Brain microvascular endothelial cell (primary cell): ENCODE results near the gene LRRC26.

Experiments
- DNase-seq: peaks from one replicate; pipeline ENCODE4 v3.0.0-alpha.2; 2020
- H3K27ac ChIP-seq: fragments of 250-450 bp; sonication (Bioruptor Pico); 2 replicates; pipeline ENCODE4 v1.5.1; 2020; ENCODE audit warnings: mild to moderate bottlenecking, moderate library complexity
- H3K27me3 ChIP-seq: fragments of 250-450 bp; sonication (Bioruptor Pico); replicated peaks from 2 replicates; pipeline ENCODE4 v1.5.1; 2020; ENCODE audit warnings: mild to moderate bottlenecking
- H3K36me3 ChIP-seq: fragments of 250-450 bp; sonication (Bioruptor Pico); replicated peaks from 2 replicates; pipeline ENCODE4 v1.5.1; 2020; ENCODE audit warnings: mild to moderate bottlenecking
- H3K4me3 ChIP-seq: 2 replicates; pipeline ENCODE4 v1.5.1; 2011; ENCODE audit warnings: low read depth, mild to moderate bottlenecking, control low read depth, low read length, moderate library complexity
- in situ Hi-C: cut with HindIII; loops from 2 replicates; pipeline ENCODE4 v1.10.0; 2017; ENCODE audit warnings: low sequenced_read_pairs, low pct_ligation_motif_present
- TF ChIP-seq, protein P1 (sequence below): IDR thresholded peaks from 2 replicates; pipeline ENCODE4 v1.5.1; 2011; ENCODE audit warnings: low read depth, mild to moderate bottlenecking, moderate library complexity, low read length, control low read depth, inconsistent platforms; ENCODE audit errors: missing control alignments

Gene LRRC26

DNA sequence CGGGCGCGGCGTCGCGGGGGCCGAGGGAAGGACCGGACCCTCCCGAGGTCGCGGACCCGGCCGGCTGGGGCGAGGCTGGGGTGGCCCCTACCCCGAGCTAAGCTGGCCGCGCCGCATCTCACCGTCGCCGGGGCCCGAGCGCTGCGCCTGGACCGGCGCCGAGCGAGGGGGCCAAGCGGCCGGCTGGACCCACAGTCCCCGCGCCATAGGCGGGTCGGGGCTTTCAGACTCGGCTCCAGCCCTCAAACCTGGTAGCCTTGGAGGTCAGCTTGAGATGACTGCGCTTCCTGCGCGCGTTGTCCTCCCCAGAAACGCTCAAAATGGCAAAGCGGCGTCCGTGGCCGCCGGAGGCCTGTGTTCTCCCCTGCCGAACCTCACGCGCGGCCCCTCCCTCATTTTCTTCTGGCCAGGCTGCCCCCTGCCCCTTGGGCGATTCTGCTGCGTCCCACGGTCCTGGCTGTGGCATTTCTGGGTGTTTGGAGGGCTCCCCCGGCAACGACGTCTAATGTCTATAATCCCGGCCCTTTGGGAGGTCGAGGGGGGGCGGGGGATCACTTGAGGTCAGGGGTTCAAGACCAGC, 39.6 kb downstream of the LRRC26 start:
- TF ChIP-seq, protein P1, sequence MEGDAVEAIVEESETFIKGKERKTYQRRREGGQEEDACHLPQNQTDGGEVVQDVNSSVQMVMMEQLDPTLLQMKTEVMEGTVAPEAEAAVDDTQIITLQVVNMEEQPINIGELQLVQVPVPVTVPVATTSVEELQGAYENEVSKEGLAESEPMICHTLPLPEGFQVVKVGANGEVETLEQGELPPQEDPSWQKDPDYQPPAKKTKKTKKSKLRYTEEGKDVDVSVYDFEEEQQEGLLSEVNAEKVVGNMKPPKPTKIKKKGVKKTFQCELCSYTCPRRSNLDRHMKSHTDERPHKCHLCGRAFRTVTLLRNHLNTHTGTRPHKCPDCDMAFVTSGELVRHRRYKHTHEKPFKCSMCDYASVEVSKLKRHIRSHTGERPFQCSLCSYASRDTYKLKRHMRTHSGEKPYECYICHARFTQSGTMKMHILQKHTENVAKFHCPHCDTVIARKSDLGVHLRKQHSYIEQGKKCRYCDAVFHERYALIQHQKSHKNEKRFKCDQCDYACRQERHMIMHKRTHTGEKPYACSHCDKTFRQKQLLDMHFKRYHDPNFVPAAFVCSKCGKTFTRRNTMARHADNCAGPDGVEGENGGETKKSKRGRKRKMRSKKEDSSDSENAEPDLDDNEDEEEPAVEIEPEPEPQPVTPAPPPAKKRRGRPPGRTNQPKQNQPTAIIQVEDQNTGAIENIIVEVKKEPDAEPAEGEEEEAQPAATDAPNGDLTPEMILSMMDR, result no peak
- H3K27me3 ChIP-seq, result no peaks in the 10 kb centered on the region

DNA sequence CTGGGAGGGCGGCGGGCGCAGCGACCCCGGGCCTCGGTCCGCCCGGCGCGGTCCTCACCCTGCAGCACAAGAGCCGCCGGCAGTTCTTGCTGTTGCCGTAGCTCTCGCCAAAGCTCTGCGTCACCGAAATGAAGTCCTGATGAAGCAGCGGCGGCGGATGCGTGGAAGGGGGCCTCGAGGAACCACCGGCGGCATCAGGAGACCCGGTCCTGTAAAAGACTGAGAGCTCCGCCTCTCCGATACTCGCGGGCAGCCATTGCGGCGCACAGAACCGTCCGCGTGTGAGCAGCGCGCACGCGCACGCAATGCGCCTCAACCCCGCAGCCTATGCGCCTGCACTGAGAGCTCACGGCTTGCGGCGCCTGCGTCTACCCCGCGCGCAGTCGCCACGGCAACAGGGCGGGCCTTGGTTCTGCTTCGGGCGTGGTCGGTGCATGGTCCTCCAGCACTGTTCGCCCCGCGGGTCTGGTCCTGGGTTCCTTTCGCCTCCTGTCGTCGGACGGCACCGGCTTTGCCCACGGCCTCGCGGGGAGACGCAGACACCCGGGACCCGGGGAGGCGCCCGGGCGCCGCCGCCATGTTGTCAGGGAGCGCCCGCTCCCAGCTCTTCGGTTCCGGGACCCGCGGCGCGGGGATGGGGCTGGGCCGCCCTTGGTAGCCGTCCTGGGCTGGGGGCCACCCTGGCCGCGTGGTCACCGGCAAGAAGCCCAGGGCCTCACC, 40.2 kb downstream of the LRRC26 start:
- H3K27me3 ChIP-seq, result no peaks in the 10 kb centered on the region
- H3K27ac ChIP-seq, result peak overlapping the region; percentile 58
- no peaks in the 10 kb centered on the region for H3K36me3 ChIP-seq
- TF ChIP-seq, protein P1, result no peak
- in situ Hi-C loops, result no loop called here
- peak; percentile 86 for DNase-seq
- peak overlapping the region; percentile 75 for H3K4me3 ChIP-seq

More for the DNA sequence above, 39.6 kb downstream of the LRRC26 start:
- no peaks in the 10 kb centered on the region for H3K36me3 ChIP-seq
- in situ Hi-C loops, result no loop called here
- peak overlapping the region; percentile 75 for H3K4me3 ChIP-seq
- peak overlapping the region; percentile 58 for H3K27ac ChIP-seq
- DNase-seq, result no peak

DNA sequence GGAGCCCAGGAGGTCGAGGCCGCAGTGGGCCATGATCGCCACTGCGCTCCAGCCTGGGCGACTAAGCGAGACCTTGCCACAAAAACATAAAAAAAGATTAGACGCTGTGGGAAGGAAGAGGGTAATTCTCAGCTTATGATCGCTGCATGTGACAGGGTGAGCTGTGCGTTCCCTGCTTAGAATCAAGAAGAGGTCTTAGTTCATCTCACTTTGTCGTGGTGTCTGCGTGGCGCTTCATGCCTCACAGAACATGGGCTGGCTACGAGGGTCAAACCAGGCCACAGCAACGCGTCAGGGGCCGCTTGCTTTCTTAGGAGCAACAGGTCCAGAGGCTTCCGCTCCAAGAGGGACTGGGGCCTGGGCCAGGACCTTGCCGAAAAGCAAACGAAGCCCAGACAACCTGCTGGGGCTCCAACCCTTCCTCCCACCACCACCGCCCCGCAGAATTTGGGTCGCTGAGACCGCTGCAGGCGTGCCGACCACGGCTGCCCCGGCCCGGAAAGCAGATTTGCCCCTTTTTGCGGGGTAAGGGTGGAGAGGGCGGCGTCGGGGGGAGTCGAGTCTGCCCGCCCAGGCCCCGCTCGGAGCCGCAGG, 40.9 kb downstream of the LRRC26 start:
- peak; percentile 17 for DNase-seq
- no peaks in the 10 kb centered on the region for H3K36me3 ChIP-seq
- no peaks in the 10 kb centered on the region for H3K27me3 ChIP-seq
- H3K4me3 ChIP-seq, result peak overlapping the region; percentile 75
- H3K27ac ChIP-seq, result peak overlapping the region; percentile 58
- TF ChIP-seq, protein P1, result no peak
- in situ Hi-C loops, result no loop called here

DNA sequence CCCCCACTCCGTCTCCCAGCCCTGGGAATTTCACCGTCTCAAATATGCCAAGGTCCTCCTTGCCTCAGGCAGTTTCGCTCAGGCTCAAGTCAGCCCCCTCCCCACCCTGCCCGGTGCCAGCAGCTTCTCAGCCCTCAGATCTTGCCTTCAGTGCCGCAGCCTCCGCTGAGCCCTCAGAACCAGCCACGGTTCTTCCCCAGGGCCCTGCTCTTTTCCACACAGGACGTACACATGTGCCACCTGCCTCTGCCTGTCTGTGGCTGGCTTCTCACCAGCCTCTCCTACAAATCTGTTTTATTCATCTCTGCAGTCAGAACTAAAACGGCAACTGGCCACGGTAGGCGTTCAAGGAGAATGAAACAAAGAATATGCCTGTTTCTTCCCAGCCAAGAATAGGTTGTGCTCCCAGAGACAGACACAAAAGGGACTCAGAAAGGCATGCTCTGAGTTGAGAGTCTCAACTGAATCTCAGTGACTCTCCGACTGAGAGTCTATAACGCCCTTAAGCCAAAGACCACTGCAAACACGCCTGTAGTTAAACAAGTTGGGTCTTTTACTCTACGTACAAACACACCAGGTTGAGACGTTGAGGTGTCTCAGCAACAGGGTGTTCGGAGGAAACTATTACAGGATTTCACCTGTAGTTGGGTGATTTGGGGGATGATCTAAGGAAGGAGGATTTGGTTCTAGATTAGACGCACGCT, 41.5 kb downstream of the LRRC26 start:
- H3K36me3 ChIP-seq, result no peaks in the 10 kb centered on the region
- TF ChIP-seq, protein P1, result no peak
- H3K27me3 ChIP-seq, result no peaks in the 10 kb centered on the region
- DNase-seq, result no peak
- H3K27ac ChIP-seq, result no peak overlapping the region
- H3K4me3 ChIP-seq, result peak overlapping the region; percentile 75
- in situ Hi-C loops, result no loop called here

DNA sequence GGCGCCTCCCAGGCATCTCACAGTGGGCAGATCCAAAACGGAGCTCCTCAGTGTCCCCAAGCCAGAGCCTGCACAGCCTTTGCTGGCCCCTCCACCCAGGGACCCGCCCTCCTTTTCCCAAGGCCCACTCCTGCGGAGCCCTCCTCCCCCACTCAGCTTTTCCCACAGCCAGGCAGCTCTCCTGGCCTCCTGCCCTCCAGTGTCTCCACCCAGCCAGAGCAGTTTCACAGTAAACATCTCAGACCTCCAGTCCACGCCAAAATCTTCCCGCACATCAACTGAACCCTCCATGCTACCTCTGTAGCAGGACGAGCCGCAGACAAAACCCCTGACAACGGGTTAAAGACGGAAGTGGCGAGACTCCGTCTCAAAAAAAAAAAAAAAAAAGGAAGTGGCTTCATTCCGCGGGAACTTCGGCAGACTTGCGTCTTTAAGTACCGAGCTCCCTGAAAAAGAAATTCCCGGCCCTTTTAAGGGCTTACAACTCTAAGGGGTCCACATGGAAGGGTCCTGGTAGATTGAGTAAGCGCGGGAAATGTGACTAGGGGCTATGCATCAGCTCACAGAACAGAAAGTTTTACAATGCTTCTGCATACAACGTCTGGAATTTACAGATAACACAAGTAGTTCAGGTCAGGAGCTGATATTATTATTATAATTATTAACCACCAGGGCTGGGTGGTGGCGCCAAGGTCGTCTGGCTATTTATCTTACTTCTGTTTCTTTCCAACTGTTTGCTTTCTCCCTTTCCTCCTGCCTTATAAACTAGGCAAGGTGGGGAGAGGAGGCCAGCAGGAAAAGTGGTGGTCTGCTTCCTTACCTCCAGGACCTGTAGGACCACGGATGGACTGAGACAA, 42.3 kb downstream of the LRRC26 start:
- H3K36me3 ChIP-seq, result no peaks in the 10 kb centered on the region
- in situ Hi-C loops, result no loop called here
- TF ChIP-seq, protein P1, result no peak
- DNase-seq, result no peak
- H3K27ac ChIP-seq, result no peak overlapping the region
- no peaks in the 10 kb centered on the region for H3K27me3 ChIP-seq
- H3K4me3 ChIP-seq, result peak overlapping the region; percentile 75
